Breast epithelium (tissue), 4 donors: ENCODE measurements around the gene CCNH. TPM values are rescaled to one million over a fixed set of nuclear protein-coding genes. Genes with fewer than 3 reads are reported as not detected.

Source experiments
- DNase-seq, 2 donors: peaks; one replicate each; pipeline ENCODE4 v3.0.0-alpha.2; 2019; ENCODE audit warnings: low spot score in 2 of 2
- H3K27ac ChIP-seq, 2 donors: fragments of 200-600 bp; sonication (generic) in 1 of 2; one replicate each; pipeline ENCODE4 v1.5.1; 2016 to 2019; ENCODE audit warnings: mild to moderate bottlenecking in 1 of 2
- H3K27me3 ChIP-seq, 2 donors: fragments of 200-600 bp; sonication (generic) in 1 of 2; one replicate each; pipeline versions ENCODE4 v1.5.1 to v1.6.0; 2017 to 2019; ENCODE audit warnings: control low read depth in 1 of 2, mild to moderate bottlenecking in 1 of 2
- H3K36me3 ChIP-seq: fragments of 200-600 bp; one replicate; pipeline ENCODE4 v1.5.1; 2019
- H3K4me1 ChIP-seq, 2 donors: fragments of 200-600 bp; sonication (generic); one replicate each; pipeline ENCODE4 v1.5.1; 2016 to 2019; ENCODE audit warnings: control low read depth in 1 of 2
- H3K4me3 ChIP-seq, 3 donors: fragments of 200-600 bp; sonication (generic); 1 replicate in 2 of 3; 2 replicates in 1 of 3; pipeline ENCODE4 v1.5.1; 2016 to 2019; ENCODE audit warnings: mild to moderate bottlenecking in 3 of 3, moderate library complexity in 2 of 3
- H3K9me3 ChIP-seq, 2 donors: fragments of 200-600 bp; sonication (generic) in 1 of 2; one replicate each; pipeline ENCODE4 v1.5.1; 2016 to 2019; ENCODE audit warnings: control low read depth in 1 of 2
- POLR2A ChIP-seq: fragments of 450-650 bp; IDR thresholded peaks from one replicate; pipeline ENCODE4 v1.6.1; 2016; ENCODE audit warnings: antibody characterized with exemption, mild to moderate bottlenecking, moderate library complexity
- POLR2AphosphoS5 ChIP-seq, 3 donors: sonication (generic); formaldehyde crosslinking; IDR thresholded peaks; one replicate each; pipeline ENCODE4 v1.6.1; 2017; ENCODE audit warnings: antibody characterized with exemption in 3 of 3
- intact Hi-C: fragments of 100-400 bp; cut with DNase I; formaldehyde crosslinking; loops from one replicate; pipeline ENCODE4 v1.15.1; 2023; ENCODE audit warnings: low total_unique reads
- total RNA-seq, 3 donors: library from RNA; depleted of rRNA; stranded (reverse); fragments of >200 nt; gene quantifications; one replicate each; pipeline ENCODE4 v1.1.0, GENCODE V29; 2016
- TF ChIP-seq, protein P1 (sequence below), 3 donors: fragments of 450-650 bp; IDR thresholded peaks; one replicate each; pipeline ENCODE4 v1.5.1; 2016 to 2017; ENCODE audit warnings: antibody characterized with exemption in 3 of 3, mild to moderate bottlenecking in 3 of 3, moderate library complexity in 3 of 3

CCNH gene
- total RNA-seq, 3 donors from 2014 or later = 146 to 211 (median 174) TPM

DNA sequence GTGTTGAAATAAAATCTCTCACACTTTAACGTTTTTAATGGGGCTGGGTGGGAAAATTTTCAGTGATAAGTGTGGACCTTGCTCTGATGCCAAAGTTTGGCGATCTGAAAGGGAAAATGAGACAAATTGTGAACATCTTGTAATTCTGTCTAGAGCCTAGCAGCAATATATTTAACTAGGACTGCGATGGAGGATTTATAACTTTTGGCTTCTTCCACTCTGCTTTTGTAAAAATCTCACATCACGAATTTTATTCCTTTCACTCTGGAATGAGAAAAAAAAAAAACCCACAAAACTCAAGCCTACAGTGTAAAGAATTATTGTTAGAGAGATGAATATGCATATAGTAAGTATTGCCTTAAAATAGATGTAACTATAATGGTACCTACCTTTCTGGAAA lies 19.9 kb downstream of the CCNH start:
- Histone ChIP-seq H3K27ac (no peak overlapping the region), H3K36me3 (no peaks in the 10 kb centered on the region), H3K27me3 (no peaks in the 10 kb centered on the region), H3K9me3 (no peaks in the 10 kb centered on the region), H3K4me3 (no peak overlapping the region), H3K4me1 (no peaks in the 10 kb centered on the region)
- TF ChIP-seq, protein P1, sequence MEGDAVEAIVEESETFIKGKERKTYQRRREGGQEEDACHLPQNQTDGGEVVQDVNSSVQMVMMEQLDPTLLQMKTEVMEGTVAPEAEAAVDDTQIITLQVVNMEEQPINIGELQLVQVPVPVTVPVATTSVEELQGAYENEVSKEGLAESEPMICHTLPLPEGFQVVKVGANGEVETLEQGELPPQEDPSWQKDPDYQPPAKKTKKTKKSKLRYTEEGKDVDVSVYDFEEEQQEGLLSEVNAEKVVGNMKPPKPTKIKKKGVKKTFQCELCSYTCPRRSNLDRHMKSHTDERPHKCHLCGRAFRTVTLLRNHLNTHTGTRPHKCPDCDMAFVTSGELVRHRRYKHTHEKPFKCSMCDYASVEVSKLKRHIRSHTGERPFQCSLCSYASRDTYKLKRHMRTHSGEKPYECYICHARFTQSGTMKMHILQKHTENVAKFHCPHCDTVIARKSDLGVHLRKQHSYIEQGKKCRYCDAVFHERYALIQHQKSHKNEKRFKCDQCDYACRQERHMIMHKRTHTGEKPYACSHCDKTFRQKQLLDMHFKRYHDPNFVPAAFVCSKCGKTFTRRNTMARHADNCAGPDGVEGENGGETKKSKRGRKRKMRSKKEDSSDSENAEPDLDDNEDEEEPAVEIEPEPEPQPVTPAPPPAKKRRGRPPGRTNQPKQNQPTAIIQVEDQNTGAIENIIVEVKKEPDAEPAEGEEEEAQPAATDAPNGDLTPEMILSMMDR (IDR thresholded peaks at IDR 0.05) = no peak
- no peak for TF ChIP-seq POLR2A
- TF ChIP-seq POLR2AphosphoS5 (IDR thresholded peaks at IDR 0.05) = no peak
- no peak for DNase-seq
- intact Hi-C loops = no loop called here

DNA sequence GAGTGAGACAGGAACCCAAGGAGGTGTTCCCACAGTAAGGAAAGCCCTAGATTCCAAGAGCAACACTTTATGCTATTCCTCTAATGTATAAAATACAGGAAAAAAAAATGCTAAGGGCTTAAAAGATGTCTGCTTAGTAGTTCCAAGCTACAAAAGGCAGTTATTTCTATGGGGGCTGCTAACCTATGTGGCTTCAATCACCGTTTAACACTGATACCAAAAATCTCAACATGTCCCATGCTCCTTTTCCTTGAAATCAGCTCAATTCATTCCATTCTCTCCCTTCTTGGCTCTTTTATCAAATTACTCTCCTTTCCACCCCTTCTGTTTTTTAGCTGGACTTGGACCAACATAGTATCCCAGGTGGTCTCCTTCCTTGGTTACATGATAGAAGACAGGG lies 20.6 kb downstream of the CCNH start:
- H3K27ac ChIP-seq = no peak overlapping the region
- no peaks in the 10 kb centered on the region for H3K27me3 ChIP-seq
- DNase-seq = no peak
- H3K36me3 ChIP-seq = no peaks in the 10 kb centered on the region
- intact Hi-C loops = no loop called here
- H3K4me3 ChIP-seq = no peak overlapping the region
- no peak for TF ChIP-seq POLR2A
- TF ChIP-seq, protein P1 (IDR thresholded peaks at IDR 0.05) = no peak
- TF ChIP-seq POLR2AphosphoS5 (IDR thresholded peaks at IDR 0.05) = no peak
- no peaks in the 10 kb centered on the region for H3K4me1 ChIP-seq
- no peaks in the 10 kb centered on the region for H3K9me3 ChIP-seq

DNA sequence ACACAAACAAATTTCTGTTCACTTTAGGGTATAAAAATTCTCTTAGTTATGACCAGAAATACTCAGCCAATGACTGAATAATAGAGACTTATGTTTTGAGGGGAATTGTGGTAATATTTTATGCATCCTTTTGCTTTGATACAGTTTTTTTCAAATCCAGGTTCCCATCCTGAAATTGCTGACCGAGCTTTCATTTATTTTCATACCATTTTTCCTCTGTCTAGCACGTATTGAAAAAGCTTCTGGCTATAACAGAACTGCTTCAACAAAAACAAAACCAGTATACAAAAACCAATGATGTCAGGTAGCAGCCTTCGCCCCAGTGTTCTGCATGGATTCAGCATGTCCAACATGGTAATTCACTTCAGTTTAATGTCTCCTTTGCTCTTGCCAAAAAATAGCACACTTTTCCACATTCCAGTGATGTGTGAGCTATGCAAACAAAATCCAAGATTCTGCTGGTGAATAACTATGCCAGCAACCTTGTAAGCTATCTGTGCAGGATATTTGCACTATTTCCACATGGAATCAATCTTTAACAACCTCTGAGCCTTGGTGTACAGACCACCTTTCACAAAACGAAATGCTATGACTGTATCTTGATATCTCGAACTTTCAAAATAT lies 22.0 kb downstream of the CCNH start:
- Histone ChIP-seq H3K36me3 (no peaks in the 10 kb centered on the region), H3K9me3 (no peaks in the 10 kb centered on the region), H3K4me1 (no peaks in the 10 kb centered on the region), H3K27me3 (no peaks in the 10 kb centered on the region), H3K4me3 (no peak overlapping the region), H3K27ac (no peak overlapping the region)
- TF ChIP-seq, protein P1 (IDR thresholded peaks at IDR 0.05) = no peak
- TF ChIP-seq POLR2AphosphoS5 (IDR thresholded peaks at IDR 0.05) (no peak), POLR2A (no peak)
- no peak for DNase-seq
- intact Hi-C loops = no loop called here

DNA sequence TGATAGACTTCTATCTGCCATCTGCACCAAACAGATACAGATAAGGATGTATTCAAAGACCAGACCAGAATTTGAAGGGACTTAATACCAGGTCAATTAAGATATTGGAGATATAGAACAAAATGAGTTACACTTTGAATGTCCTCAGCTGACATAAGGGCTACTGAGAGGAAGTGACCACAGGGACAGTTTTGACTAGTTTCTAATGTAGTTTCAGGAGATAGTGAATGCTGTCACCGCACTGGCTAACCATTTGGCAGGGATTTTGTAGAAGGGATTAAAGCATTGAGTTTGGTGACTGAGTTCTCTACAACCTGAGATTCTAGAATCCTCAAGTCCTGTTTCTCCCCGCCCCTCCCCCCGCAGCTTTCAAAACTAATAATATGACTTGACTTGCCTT lies 22.7 kb downstream of the CCNH start:
- Histone ChIP-seq H3K4me3 (no peak overlapping the region), H3K4me1 (no peaks in the 10 kb centered on the region), H3K27ac (no peak overlapping the region), H3K9me3 (no peaks in the 10 kb centered on the region), H3K36me3 (no peaks in the 10 kb centered on the region), H3K27me3 (no peaks in the 10 kb centered on the region)
- intact Hi-C loops = no loop called here
- DNase-seq = no peak
- TF ChIP-seq, protein P1 (IDR thresholded peaks at IDR 0.05) = no peak
- no peak for TF ChIP-seq POLR2AphosphoS5 (IDR thresholded peaks at IDR 0.05)
- TF ChIP-seq POLR2A = no peak

DNA sequence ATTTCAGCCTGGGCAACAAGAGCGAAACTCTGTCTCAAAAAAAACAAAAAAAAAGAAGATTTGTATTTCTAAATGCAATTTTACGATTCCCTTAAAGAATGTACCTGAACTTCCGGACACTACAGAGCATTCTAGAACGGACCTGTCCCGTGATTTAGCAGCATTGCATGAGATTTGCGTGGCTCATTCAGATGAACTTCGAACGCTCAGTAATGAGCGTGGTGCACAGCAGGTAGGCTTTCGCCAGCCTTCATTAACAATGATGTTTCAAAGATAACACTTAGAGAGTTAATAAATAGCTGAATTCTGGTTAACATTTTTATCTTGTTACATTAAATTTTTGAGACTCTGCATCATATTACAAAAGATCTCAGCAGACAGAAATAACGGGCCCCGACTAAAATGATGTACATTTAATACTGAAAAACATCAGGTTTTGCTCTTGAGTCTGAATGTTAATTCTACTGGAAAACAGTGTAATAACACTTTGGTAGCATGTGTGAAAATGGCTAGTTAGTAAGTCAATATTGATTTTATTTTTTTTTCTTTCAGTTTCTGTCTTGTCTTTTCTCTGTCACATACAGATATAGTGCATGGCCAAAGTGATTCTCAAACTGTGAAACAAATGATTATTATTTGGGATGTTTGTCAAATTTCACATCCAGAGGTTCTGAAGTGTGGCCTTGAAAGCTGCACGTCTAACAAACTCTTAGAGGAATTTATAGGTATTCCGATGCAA lies 23.3 kb downstream of the CCNH start:
- Histone ChIP-seq H3K27me3 (no peaks in the 10 kb centered on the region), H3K9me3 (no peaks in the 10 kb centered on the region), H3K4me3 (no peak overlapping the region), H3K27ac (no peak overlapping the region), H3K36me3 (no peaks in the 10 kb centered on the region), H3K4me1 (no peaks in the 10 kb centered on the region)
- intact Hi-C loops = no loop called here
- TF ChIP-seq POLR2AphosphoS5 (IDR thresholded peaks at IDR 0.05) = no peak
- TF ChIP-seq POLR2A = no peak
- TF ChIP-seq, protein P1 (IDR thresholded peaks at IDR 0.05) = no peak
- no peak for DNase-seq
